Measurements from ENCODE around the gene DGKQ.
A peak's percentile ranks its signal among the peaks of the same experiment; 100 is the strongest.

The DGKQ gene

GRCh38 chr4:1011022-1011665 lies 37.8 kb upstream of the DGKQ start, which contains the start of gene FGFRL1:
Gene FGFRL1, plus strand, starts transcription at chr4:1011626. Its CDS starts 860 bp downstream, at chr4:1012486.
- H3K4me2 ChIP-seq (ENCODE audit: low read depth, low read length, poor library complexity, severe bottlenecking) = peak within 1 kb of the TSS; percentile 68
- no peak within 1 kb of the TSS for H3K27ac ChIP-seq (ENCODE audit: low read depth, low read length)
- H3K9me3 ChIP-seq (ENCODE audit: insufficient read depth, low read length) = no peaks in the 10 kb centered on the region
- no peaks in the 10 kb centered on the region for H4K20me1 ChIP-seq (ENCODE audit: low read depth, low read length)
- no peaks in the 10 kb centered on the region for H3K27me3 ChIP-seq (ENCODE audit: low read length)
- H3F3A ChIP-seq (ENCODE audit: insufficient read depth) = peaks cover 12% of the 10 kb centered on the region
- peak within 1 kb of the TSS; percentile 46; the same call in 1 of the 2 replicates for H3K9ac ChIP-seq (ENCODE audit: low read length)
- no peaks in the 10 kb centered on the region for H3K9me2 ChIP-seq (replicated peaks; ENCODE audit: insufficient read depth, low read length)
- TF ChIP-seq CTCF (IDR thresholded peaks at IDR 0.05; ENCODE audit: insufficient read depth, low read length, poor library complexity, severe bottlenecking) (no peak), EZH2phosphoT487 (conservative IDR thresholded peaks at IDR 0.05; ENCODE audit: low read length) (no peak)
- no peaks in the 10 kb centered on the region for H3K36me3 ChIP-seq (ENCODE audit: low read length)
- no peak within 1 kb of the TSS for H2AFZ ChIP-seq (ENCODE audit: low read depth, low read length, severe bottlenecking)
- H3K4me3 ChIP-seq (ENCODE audit: insufficient read depth, low read length, poor library complexity, severe bottlenecking) = peak within 1 kb of the TSS; percentile 51
- no peaks in the 10 kb centered on the region for H3K79me2 ChIP-seq (ENCODE audit: insufficient read depth, low read length)

- Histone ChIP-seq H3K9me3 (ENCODE audit: insufficient read depth, low read length) (no peaks in the 10 kb centered on the region), H3F3A (ENCODE audit: insufficient read depth) (peaks cover 12% of the 10 kb centered on the region), H3K27ac (ENCODE audit: low read depth, low read length) (no peak overlapping the region), H3K9ac (ENCODE audit: low read length) (no peak overlapping the region), H3K79me2 (ENCODE audit: insufficient read depth, low read length) (no peaks in the 10 kb centered on the region), H2AFZ (ENCODE audit: low read depth, low read length, severe bottlenecking) (no peak overlapping the region), H3K27me3 (ENCODE audit: low read length) (no peaks in the 10 kb centered on the region), H3K4me3 (ENCODE audit: insufficient read depth, low read length, poor library complexity, severe bottlenecking) (no peak overlapping the region), H3K4me2 (ENCODE audit: low read depth, low read length, poor library complexity, severe bottlenecking) (peak overlapping the region; percentile 37), H3K36me3 (ENCODE audit: low read length) (no peaks in the 10 kb centered on the region), H4K20me1 (ENCODE audit: low read depth, low read length) (no peaks in the 10 kb centered on the region), H3K9me2 (replicated peaks; ENCODE audit: insufficient read depth, low read length) (no peaks in the 10 kb centered on the region)
- TF ChIP-seq EZH2phosphoT487 (conservative IDR thresholded peaks at IDR 0.05; ENCODE audit: low read length) = no peak
- no peak for TF ChIP-seq CTCF (IDR thresholded peaks at IDR 0.05; ENCODE audit: insufficient read depth, low read length, poor library complexity, severe bottlenecking)
These were observed 37.1 kb upstream of the DGKQ start for GRCh38 chr4:1010395-1011021.

- no peaks in the 10 kb centered on the region for H4K20me1 ChIP-seq (ENCODE audit: low read depth, low read length)
- no peaks in the 10 kb centered on the region for H3K9me3 ChIP-seq (ENCODE audit: insufficient read depth, low read length)
- H3K9ac ChIP-seq (ENCODE audit: low read length) = peak overlapping the region; percentile 55
- peak overlapping the region; percentile 65 for H2AFZ ChIP-seq (ENCODE audit: low read depth, low read length, severe bottlenecking)
- peak overlapping the region; percentile 89 for H3K4me2 ChIP-seq (ENCODE audit: low read depth, low read length, poor library complexity, severe bottlenecking)
- H3K9me2 ChIP-seq (replicated peaks; ENCODE audit: insufficient read depth, low read length) = no peaks in the 10 kb centered on the region
- H3K36me3 ChIP-seq (ENCODE audit: low read length) = no peaks in the 10 kb centered on the region
- H3K4me3 ChIP-seq (ENCODE audit: insufficient read depth, low read length, poor library complexity, severe bottlenecking) = peak overlapping the region; percentile 62
- H3K27me3 ChIP-seq (ENCODE audit: low read length) = no peaks in the 10 kb centered on the region
- TF ChIP-seq EZH2phosphoT487 (conservative IDR thresholded peaks at IDR 0.05; ENCODE audit: low read length) = no peak
- TF ChIP-seq CTCF (IDR thresholded peaks at IDR 0.05; ENCODE audit: insufficient read depth, low read length, poor library complexity, severe bottlenecking) = no peak
- no peaks in the 10 kb centered on the region for H3K79me2 ChIP-seq (ENCODE audit: insufficient read depth, low read length)
- peaks cover 12% of the 10 kb centered on the region for H3F3A ChIP-seq (ENCODE audit: insufficient read depth)
- no peak overlapping the region for H3K27ac ChIP-seq (ENCODE audit: low read depth, low read length)
These were observed 36.4 kb upstream of the DGKQ start for GRCh38 chr4:1009542-1010394.

Data from SU-DHL-6 (cell line).